Mucosa of rectum (tissue), 2 donors: ENCODE data around the gene FILIP1.

Experiments used
- H3K27ac ChIP-seq, 2 donors: one replicate each; pipeline ENCODE4 v1.7.0; 2013; ENCODE audit warnings: inconsistent platforms in 2 of 2, low read depth in 2 of 2, low read length in 2 of 2
- H3K27me3 ChIP-seq, 2 donors: one replicate each; pipeline ENCODE4 v1.7.0; 2013; ENCODE audit warnings: low read length in 2 of 2; ENCODE audit not compliant: control insufficient read depth in 2 of 2, insufficient read depth in 2 of 2
- H3K36me3 ChIP-seq, 2 donors: one replicate each; pipeline ENCODE4 v1.7.0; 2013; ENCODE audit warnings: low read length in 2 of 2; ENCODE audit not compliant: control insufficient read depth in 2 of 2, insufficient read depth in 2 of 2
- H3K4me1 ChIP-seq, 2 donors: one replicate each; pipeline ENCODE4 v1.7.0; 2013; ENCODE audit warnings: low read length in 2 of 2, mild to moderate bottlenecking in 1 of 2; ENCODE audit not compliant: control insufficient read depth in 2 of 2, insufficient read depth in 2 of 2
- H3K4me3 ChIP-seq, 2 donors: one replicate each; pipeline ENCODE4 v1.7.0; 2013; ENCODE audit warnings: low read length in 2 of 2
- H3K9ac ChIP-seq, 2 donors: one replicate each; pipeline ENCODE4 v1.7.0; 2013; ENCODE audit warnings: low read length in 2 of 2, low read depth in 1 of 2, mild to moderate bottlenecking in 1 of 2
- H3K9me3 ChIP-seq, 2 donors: one replicate each; pipeline ENCODE4 v1.7.0; 2013; ENCODE audit warnings: low read length in 2 of 2; ENCODE audit not compliant: control insufficient read depth in 2 of 2
- donor health status: healthy.
- donor health status: Normal muscosa, but diverticular disease.

The FILIP1 gene

GRCh38 chr6:75516757-75517156 lies 23.2 kb upstream of the FILIP1 start:
- Histone ChIP-seq H3K36me3 (no peaks in the 10 kb centered on the region), H3K4me3 (no peak overlapping the region), H3K27me3 (no peaks in the 10 kb centered on the region), H3K27ac (no peak overlapping the region), H3K4me1 (no peaks in the 10 kb centered on the region), H3K9me3 (no peaks in the 10 kb centered on the region), H3K9ac (no peak overlapping the region)

DNA sequence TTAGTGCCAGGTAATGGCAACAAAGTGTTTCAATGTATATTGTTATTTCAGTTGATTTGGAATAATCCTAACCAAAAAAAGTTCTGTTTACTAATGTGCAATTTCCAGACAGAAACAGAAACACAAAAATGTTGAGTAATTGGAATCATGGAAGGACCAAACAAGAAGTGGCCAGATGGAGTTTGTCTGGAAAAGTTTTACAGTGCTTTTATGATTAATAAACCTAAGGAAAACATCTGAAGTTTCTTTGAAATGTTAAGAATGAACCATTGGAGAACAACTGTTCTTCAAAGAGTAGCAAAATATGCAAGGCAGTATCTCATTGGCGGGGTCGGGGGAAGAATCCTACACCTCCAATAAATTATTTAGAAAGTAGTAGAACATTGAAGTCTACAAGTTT lies 19.0 kb upstream of the FILIP1 start:
- H3K36me3 ChIP-seq = no peaks in the 10 kb centered on the region

DNA sequence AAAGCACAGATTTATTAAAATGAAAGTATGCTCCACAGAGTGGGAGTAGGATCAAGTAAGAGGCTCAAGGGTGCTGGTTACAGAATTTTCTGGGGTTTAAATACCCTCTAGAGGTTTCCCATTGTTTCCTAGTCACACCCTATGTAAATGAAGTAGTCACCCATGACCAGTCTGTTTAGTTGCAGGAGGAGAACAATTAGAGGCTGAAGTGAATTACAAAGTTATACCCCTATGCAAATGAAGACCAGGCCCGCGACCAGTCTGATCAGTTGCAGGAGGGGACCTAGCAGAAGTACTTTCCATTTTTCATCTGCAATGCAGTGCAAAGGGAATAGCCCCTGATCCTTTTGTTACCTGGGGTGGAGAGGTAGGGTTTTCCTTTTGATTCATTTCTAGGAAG lies 11.8 kb upstream of the FILIP1 start:
- Histone ChIP-seq H3K9ac (no peak overlapping the region), H3K27me3 (no peaks in the 10 kb centered on the region), H3K36me3 (no peaks in the 10 kb centered on the region), H3K27ac (no peak overlapping the region), H3K4me1 (no peaks in the 10 kb centered on the region), H3K9me3 (no peaks in the 10 kb centered on the region), H3K4me3 (no peak overlapping the region)

More for the DNA sequence above, 19.0 kb upstream of the FILIP1 start:
- Histone ChIP-seq H3K4me3 (no peak overlapping the region), H3K27ac (no peak overlapping the region), H3K27me3 (no peaks in the 10 kb centered on the region), H3K4me1 (no peaks in the 10 kb centered on the region), H3K9me3 (no peaks in the 10 kb centered on the region), H3K9ac (no peak overlapping the region)

- H3K36me3 ChIP-seq = no peaks in the 10 kb centered on the region
- no peaks in the 10 kb centered on the region for H3K9me3 ChIP-seq
- H3K27ac ChIP-seq = no peak overlapping the region
- no peak overlapping the region for H3K4me3 ChIP-seq
- no peaks in the 10 kb centered on the region for H3K4me1 ChIP-seq
- H3K9ac ChIP-seq = no peak overlapping the region
- no peaks in the 10 kb centered on the region for H3K27me3 ChIP-seq
Observed at GRCh38 chr6:75504465-75505222, 11.0 kb upstream of the FILIP1 start.

DNA sequence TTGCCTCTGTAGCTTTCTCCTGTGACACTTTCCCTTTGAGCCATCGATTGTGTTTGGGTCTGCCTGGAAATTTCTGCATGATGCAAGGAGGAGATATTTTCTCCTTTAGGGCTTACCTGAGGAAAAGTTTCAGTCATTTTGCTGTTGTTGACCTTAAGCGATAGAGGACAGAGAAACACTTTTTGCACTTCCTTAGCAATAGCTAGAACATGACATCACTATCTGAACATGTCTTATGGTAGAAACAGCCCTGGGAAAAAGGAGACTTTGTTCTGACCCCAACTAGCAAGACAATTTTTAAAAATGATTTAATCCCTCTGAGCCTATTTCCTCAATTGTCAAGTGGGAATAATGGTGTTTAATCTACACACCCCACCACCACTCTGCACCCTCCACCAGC lies 9.7 kb upstream of the FILIP1 start:
- Histone ChIP-seq H3K9ac (no peak overlapping the region), H3K27me3 (no peaks in the 10 kb centered on the region), H3K36me3 (no peaks in the 10 kb centered on the region), H3K9me3 (no peaks in the 10 kb centered on the region), H3K4me3 (no peak overlapping the region), H3K4me1 (no peaks in the 10 kb centered on the region), H3K27ac (no peak overlapping the region)

DNA sequence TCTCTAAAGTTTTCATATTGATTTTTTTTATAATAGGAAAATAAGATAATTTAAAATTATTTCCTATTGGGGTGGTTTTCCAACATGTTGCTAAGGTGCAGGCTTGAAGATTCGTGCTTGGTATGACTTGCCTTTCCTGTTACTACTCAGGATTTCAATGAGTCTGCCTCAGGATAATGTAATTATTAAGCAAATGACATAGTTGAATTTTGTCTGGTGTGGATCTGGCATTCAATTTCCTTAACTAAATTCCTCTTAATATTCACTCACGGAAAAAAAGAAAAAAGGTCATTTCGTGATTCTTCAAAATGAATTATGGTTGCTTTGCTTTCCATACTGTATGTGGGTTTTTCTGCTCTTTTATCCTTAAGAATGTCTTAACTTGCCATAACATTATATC lies 9.3 kb upstream of the FILIP1 start:
- no peak overlapping the region for H3K27ac ChIP-seq

DNA sequence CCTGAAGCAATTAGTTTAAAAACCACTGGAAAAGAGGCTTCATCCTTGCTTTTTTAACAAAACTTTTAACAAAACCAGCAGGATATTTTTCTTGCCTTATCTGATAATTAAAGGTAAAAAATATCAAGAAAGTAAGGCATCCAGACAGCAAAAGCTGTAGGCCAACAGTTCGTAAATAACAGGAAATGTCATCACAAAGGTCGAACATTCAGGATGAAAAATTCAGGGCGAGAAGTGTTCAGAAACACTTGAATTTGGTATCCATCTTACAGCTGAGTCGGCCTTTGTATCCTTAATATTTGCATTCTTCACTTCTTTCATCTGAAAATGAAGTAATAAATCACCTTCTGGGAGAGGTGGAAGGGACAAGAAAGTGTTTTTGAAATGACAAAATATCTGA lies 8.2 kb upstream of the FILIP1 start:
- Histone ChIP-seq H3K4me1 (no peaks in the 10 kb centered on the region), H3K4me3 (no peak overlapping the region), H3K36me3 (no peaks in the 10 kb centered on the region), H3K27me3 (no peaks in the 10 kb centered on the region), H3K9me3 (no peaks in the 10 kb centered on the region), H3K27ac (no peak overlapping the region), H3K9ac (no peak overlapping the region)

More for the DNA sequence above, 9.3 kb upstream of the FILIP1 start:
- H3K27me3 ChIP-seq = no peaks in the 10 kb centered on the region
- H3K9ac ChIP-seq = no peak overlapping the region
- no peaks in the 10 kb centered on the region for H3K9me3 ChIP-seq
- no peaks in the 10 kb centered on the region for H3K4me1 ChIP-seq
- H3K36me3 ChIP-seq = no peaks in the 10 kb centered on the region
- H3K4me3 ChIP-seq = no peak overlapping the region

- Histone ChIP-seq H3K4me1 (no peaks in the 10 kb centered on the region), H3K27me3 (no peaks in the 10 kb centered on the region), H3K36me3 (no peaks in the 10 kb centered on the region), H3K27ac (no peak overlapping the region), H3K9me3 (no peaks in the 10 kb centered on the region), H3K4me3 (no peak overlapping the region), H3K9ac (no peak overlapping the region)
Observed at GRCh38 chr6:75499640-75500039, 6.0 kb upstream of the FILIP1 start.

- H3K4me1 ChIP-seq = no peaks in the 10 kb centered on the region
- H3K9me3 ChIP-seq = no peaks in the 10 kb centered on the region
- no peaks in the 10 kb centered on the region for H3K27me3 ChIP-seq
- H3K27ac ChIP-seq = no peak overlapping the region
- H3K4me3 ChIP-seq = no peak overlapping the region
- no peaks in the 10 kb centered on the region for H3K36me3 ChIP-seq
- H3K9ac ChIP-seq = no peak overlapping the region
Observed at GRCh38 chr6:75498862-75499261, 5.3 kb upstream of the FILIP1 start.

DNA sequence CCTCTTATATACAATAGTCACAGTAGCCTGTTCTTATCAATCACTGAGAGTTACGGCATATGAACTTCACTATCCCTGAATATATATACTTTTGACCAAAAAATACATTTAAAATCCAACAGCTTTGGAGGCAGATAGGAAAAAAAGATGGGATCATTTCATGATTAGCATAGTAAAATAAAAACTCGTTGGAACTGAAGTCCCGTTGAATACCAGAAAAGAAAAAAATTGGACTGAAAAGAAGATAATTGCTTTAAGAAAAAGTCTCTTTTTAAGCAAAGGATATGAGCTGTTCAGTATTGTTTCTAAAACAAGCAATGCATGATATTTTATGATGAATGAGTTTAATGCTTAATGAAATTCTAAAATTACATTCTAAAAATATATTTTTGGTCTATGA lies 4.4 kb upstream of the FILIP1 start:
- Histone ChIP-seq H3K27me3 (no peaks in the 10 kb centered on the region), H3K27ac (no peak overlapping the region), H3K4me3 (no peak overlapping the region), H3K9me3 (no peaks in the 10 kb centered on the region), H3K4me1 (no peaks in the 10 kb centered on the region), H3K9ac (no peak overlapping the region), H3K36me3 (no peaks in the 10 kb centered on the region)
